ENCODE measurements around the gene RUVBL2. TPM values are rescaled to one million over a fixed set of nuclear protein-coding genes. Genes with fewer than 3 reads are reported as not detected.
"Not testable (repeated sequence)": the region's sequence is repeated elsewhere in the genome, so short reads cannot be mapped to it uniquely, and the experiment has no call there.

Gene RUVBL2
- total RNA-seq, 1 donor from 2014 or later, result 29.9 TPM

- intact Hi-C loops (cut with DNase I); DNase-seq (ENCODE audit: low spot score); ATAC-seq: not testable (repeated sequence)
These were observed 31.9 kb downstream of the RUVBL2 start for GRCh38 chr19:49025599-49025998.

DNA sequence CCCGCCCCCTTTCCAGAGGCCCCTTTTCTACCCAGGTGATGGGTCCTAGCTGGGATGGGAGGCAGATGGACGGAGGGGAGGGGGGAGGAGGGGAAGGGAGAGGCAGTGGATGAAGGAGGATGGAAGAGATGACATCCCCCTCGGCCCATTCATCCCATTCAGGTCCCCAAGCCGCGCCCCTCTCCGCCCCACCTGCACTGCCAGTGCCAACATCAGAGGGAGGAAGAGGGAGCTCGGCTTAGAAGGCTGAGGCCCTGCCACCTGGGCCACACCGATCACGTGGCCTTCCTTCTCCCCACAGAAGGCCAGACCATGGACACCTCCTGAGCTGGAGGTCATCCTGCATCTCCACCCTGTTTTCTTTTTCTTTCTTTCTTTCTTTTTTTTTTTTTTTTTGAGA, 35.0 kb downstream of the RUVBL2 start:
- DNase-seq (ENCODE audit: low spot score); intact Hi-C loops (cut with DNase I); ATAC-seq: not testable (repeated sequence)

DNA sequence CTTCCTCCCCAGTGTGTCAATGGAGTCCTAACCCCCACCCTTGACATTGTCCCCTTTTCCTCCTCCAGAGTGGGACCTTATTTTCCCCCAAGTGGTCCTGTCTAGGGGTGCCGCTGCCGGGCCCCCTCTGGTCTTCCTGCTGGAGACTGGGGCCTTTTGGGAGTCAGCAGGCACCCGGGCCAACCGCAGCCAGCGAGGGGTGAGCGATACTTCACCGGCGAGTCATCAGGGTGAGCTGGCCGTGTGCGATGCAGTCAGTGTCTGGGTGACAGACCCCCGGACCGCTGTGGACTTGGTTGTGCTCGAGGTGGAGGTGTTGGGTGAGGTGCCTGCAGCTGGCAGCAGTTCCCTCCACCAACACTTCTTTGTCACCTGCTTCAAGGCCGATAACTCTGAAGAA, 36.1 kb downstream of the RUVBL2 start:
- ATAC-seq; DNase-seq (ENCODE audit: low spot score); intact Hi-C loops (cut with DNase I): not testable (repeated sequence)

GRCh38 chr19:49030323-49030722, 36.6 kb downstream of the RUVBL2 start:
- DNase-seq (ENCODE audit: low spot score); ATAC-seq; intact Hi-C loops (cut with DNase I): not testable (repeated sequence)

DNA sequence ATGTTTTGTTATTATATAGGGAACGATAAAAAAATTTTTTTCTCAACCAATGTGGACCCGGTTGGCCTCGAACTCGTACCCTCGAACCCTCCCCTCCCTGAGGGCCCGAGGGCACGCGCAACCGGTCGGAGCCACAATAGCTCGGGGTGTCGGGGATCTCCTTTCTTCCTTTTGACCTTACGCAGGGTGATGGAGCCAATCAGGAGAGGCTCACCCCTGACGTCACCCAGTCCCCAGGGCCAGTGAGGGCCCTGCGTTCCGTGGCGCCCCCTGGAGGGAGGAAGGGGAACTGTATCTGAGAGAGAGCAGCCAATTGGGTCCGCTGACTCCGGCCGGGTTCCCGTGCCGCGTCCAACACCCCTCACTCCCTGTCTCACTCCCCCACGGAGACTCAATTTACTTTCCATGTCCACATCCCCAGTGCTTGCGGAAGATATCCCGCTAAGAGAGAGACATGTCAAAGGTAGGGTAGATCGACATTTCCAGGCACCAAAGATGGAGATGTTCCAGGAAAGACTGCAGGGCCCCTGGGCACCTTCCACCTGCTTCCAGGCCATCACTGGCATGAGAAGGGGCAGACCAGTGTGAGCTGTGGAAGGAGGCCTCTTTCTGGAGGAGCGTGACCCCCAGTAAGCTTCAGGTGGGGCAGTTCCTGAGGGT, 38.1 kb downstream of the RUVBL2 start, which contains the start of gene CGB2:
Gene CGB2, plus strand, starts transcription at position 249 of the 660 bp plus-strand sequence. Its CDS starts 206 bp downstream, at position 455.
- ATAC-seq; DNase-seq (ENCODE audit: low spot score); intact Hi-C loops (cut with DNase I): not testable (repeated sequence)

DNA sequence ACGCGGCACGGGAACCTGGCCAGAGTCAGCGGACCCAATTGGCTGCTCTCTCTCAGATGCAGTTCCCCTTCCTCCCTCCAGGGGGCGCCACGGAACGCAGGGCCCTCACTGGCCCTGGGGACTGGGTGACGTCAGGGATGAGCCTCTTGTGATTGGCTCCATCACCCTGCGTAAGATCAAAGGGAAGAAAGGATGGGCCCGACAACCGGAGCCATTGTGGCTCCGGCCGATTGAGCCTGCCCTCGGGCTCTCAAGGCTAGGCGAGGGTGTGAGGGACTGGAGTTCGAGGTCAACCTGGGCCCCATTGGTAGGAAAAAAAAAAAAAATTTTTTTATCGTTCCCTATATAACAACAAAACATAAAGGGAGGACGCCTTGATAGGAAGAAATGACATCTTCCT, 43.1 kb downstream of the RUVBL2 start, which contains the start of gene CGB1:
Gene CGB1, minus strand, starts transcription at position 81 of the 400 bp plus-strand sequence. CDS start 184 bp downstream, outside the sequence.
- ATAC-seq; DNase-seq (ENCODE audit: low spot score); intact Hi-C loops (cut with DNase I): not testable (repeated sequence)

- ATAC-seq; intact Hi-C loops (cut with DNase I); DNase-seq (ENCODE audit: low spot score): not testable (repeated sequence)
These were observed 44.4 kb downstream of the RUVBL2 start for GRCh38 chr19:49038111-49038510.

GRCh38 chr19:49038557-49039276, 45.0 kb downstream of the RUVBL2 start:
- DNase-seq (ENCODE audit: low spot score); intact Hi-C loops (cut with DNase I); ATAC-seq: not testable (repeated sequence)

DNA sequence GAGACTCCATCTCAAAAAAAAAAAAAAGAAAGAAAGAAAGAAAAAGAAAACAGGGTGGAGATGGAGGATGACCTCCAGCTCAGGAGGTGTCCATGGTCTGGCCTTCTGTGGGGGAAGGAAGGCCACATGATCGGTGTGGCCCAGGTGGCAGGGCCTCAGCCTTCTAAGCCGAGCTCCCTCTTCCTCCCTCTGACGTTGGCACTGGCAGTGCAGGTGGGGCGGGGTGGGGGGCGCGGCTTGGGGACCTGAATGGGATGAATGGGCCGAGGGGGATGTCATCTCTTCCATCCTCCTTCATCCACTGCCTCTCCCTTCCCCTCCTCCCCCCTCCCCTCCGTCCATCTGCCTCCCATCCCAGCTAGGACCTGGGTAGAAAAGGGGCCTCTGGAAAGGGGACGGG, 46.0 kb downstream of the RUVBL2 start:
- ATAC-seq; intact Hi-C loops (cut with DNase I); DNase-seq (ENCODE audit: low spot score): not testable (repeated sequence)

DNA sequence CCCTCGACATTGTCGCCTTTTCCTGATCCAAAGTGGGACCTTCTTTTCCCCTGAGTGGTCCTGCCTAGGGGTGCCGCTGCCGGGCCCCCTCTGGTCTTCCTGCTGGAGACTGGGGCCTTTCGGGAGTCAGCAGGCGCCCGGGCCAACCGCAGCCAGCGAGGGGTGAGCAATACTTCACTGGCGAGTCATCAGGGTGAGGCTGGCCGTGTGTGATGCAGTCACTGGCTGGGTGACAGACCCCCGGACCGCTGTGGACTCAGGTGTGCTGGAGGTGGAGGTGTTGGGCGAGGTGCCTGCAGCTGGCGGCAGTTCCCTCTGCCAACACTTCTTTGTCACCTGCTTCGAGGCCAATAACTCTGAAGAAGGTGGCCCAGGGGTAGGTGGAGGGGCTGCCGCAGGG, 48.5 kb downstream of the RUVBL2 start:
- DNase-seq (ENCODE audit: low spot score) (no peak), ATAC-seq (no peak)
- intact Hi-C loops (cut with DNase I), result no loop called here

DNA sequence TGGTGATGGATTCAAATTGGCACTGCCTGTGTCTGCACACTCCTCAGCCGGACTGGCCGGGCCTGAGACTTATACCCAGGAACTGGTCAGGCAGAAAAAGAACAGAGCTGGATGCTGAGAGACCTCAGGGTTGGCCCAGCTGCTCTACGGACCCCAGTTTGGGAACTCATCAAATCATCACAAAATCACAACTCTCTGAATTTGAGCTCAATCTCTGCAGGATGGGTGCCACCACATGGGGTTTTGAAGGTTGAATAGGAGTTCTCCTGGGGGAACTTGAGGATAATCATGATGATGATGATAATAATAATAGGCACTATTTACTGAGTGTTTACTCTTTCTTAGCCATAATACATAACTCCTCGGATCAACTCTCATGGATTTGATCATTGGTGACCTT, 49.0 kb downstream of the RUVBL2 start:
- DNase-seq (ENCODE audit: low spot score); intact Hi-C loops (cut with DNase I); ATAC-seq: not testable (repeated sequence)

GRCh38 chr19:49043548-49043947, 49.9 kb downstream of the RUVBL2 start, which contains the start of gene CGB5:
TSS of gene CGB5 (plus strand) at chr19:49043848. CDS start at chr19:49044210, 362 bp downstream.
- ATAC-seq; DNase-seq (ENCODE audit: low spot score); intact Hi-C loops (cut with DNase I): not testable (repeated sequence)

DNA sequence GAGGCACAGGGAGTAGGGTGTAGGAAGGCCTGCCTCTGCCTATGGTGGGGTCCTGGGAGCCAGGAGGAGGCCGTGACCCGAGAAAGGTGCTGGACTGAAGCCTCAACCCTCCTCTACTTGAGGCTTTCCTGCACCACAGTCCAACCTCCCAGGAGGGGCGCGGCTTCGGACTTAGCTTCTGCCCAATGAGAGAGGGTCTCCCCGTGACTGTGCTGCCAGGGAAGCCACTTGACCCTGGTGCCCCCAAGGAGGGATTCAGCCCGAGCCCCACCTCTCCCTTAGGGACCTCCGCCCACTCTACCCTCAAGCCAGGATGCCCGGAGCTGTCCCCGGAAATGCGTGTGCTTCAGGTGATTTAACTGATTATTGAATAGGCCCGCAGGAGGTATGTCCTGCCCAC, 55.3 kb downstream of the RUVBL2 start, which contains the start of gene CGB8:
Gene CGB8, minus strand, starts transcription at position 101 of the 400 bp plus-strand sequence. CDS start 372 bp downstream, outside the sequence.
- DNase-seq (ENCODE audit: low spot score); intact Hi-C loops (cut with DNase I); ATAC-seq: not testable (repeated sequence)

DNA sequence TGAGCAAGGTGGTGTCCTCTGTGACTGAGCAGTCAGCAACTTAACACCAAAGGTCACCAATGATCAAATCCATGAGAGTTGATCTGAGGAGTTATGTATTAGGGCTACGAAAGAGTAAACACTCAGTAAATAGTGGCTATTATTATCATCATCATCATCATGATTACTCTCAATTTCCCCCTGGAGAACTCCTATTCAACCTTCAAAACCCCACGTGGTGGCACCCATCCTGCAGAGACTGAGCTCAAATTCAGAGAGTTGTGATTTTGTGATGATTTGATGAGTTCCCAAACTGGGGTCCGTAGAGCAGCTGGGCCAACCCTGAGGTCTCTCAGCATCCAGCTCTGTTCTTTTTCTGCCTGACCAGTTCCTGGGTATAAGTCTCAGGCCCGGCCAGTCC, 56.1 kb downstream of the RUVBL2 start:
- intact Hi-C loops (cut with DNase I); DNase-seq (ENCODE audit: low spot score); ATAC-seq: not testable (repeated sequence)

GRCh38 chr19:49050376-49051033, 56.8 kb downstream of the RUVBL2 start:
- intact Hi-C loops (cut with DNase I); DNase-seq (ENCODE audit: low spot score); ATAC-seq: not testable (repeated sequence)

DNA sequence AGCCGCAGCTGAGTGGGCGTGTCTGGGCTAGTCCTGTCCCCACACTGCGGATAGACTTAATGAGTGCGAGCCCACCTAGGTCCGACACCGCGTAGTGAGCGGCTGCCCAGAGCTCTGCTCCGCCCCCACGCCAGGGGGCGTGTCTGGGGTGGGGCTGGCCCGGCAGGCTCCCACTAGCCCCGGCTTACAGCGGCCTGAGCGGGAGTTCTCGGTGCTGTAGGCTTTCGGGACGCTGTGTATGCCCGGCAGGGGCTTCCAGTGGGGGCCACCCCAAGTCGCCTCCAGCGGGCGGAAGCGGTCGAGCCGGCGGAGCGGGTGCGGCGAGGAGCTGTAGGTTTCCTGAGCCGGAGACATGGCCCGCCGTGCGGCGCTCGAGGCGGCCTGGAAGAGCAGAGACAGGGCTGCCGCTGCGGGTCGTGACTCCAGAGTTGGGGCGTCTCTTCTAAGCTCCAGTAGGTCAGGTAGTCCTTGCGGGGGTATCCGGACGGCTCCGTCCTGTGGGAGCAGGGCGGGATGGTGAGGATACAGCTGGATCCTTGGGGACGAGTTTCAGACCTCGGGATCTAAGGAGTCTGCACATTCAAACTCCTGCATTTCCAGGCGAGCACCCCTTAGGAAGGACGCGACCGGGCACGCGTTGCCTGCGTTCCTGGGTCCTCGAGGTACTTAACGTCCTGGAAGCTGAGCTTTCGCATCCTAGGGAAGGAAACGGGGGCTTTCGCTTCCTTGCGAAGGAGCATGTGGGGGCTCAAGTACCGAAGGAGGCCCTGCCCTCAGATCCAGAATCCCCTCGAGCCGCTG, 62.6 kb downstream of the RUVBL2 start:
- DNase-seq (ENCODE audit: low spot score), result peak; percentile 76
- peak; percentile 82 for ATAC-seq

GRCh38 chr19:49056902-49057596, 63.4 kb downstream of the RUVBL2 start:
- DNase-seq (ENCODE audit: low spot score); intact Hi-C loops (cut with DNase I): not testable (repeated sequence)
- peak; percentile 38 for ATAC-seq

More for the DNA sequence above, 62.6 kb downstream of the RUVBL2 start:
- intact Hi-C loops (cut with DNase I), result no loop called here

All from sciatic nerve (tissue), 2 donors.